HCT116 (cell line): ENCODE data around the gene RNGTT. TPM values are rescaled to one million over a fixed set of nuclear protein-coding genes. Genes with fewer than 3 reads are reported as not detected.
"Not testable (repeated sequence)": the region's sequence is repeated elsewhere in the genome, so short reads cannot be mapped to it uniquely, and the experiment has no call there.

ENCODE experiments used
- ATAC-seq: fragments of 200-7000 bp; cut with Tn5 transposase; 2 replicates; pipeline ENCODE4 v1.9.1; 2020; ENCODE audit warnings: mild to moderate bottlenecking, moderate library complexity
- BruUV-seq: library from RNA; stranded (reverse); fragments of 400-500 nt; replicated peaks from 2 replicates; lab custom pipeline; 2021; lab: Mats Ljungman, UMichigan
- CTCF ChIA-PET: fragments of 300-600 bp; sonication (Branson Sonifier 250); formaldehyde crosslinking; loops from one replicate; lab custom pipeline; 2021; ENCODE audit warnings: antibody characterized with exemption; lab: Charles Lee
- POLR2A ChIA-PET: fragments of 300-600, 350-600 bp; sonication (Branson Sonifier 250); formaldehyde crosslinking; loops from one replicate; lab custom pipeline; 2021; ENCODE audit warnings: antibody characterized with exemption; lab: Charles Lee
- RAD21 ChIA-PET, 2 experiments: fragments of 300-600 bp; sonication (Branson Sonifier 250); formaldehyde crosslinking; loops; one replicate each; lab custom pipeline; 2023; ENCODE audit warnings: low total read pairs in 2 of 2; ENCODE audit not compliant: uncharacterized antibody in 2 of 2, unreplicated experiment in 2 of 2, low non-redundant PET in 1 of 2; lab: Charles Lee
- DNase-seq: peaks from one replicate; pipeline ENCODE4 v3.0.0-alpha.2; 2010; ENCODE audit warnings: low read depth, low spot score
- H2AFZ ChIP-seq: fragments of 200-600 bp; shearing (Covaris generic), sonication (generic); 2 replicates; pipeline ENCODE4 v1.6.1; 2017; ENCODE audit warnings: low read depth, mixed run types, mixed read lengths, antibody characterized with exemption, low read length; ENCODE audit not compliant: poor library complexity, severe bottlenecking
- H3K27ac ChIP-seq: 2 replicates; pipeline ENCODE4 v1.5.1; 2012; ENCODE audit warnings: low read depth, low read length
- H3K27me3 ChIP-seq: fragments of 200-600 bp; sonication (generic); 2 replicates; pipeline ENCODE4 v1.6.1; 2016; ENCODE audit warnings: mixed run types, low read length, mixed read lengths; ENCODE audit not compliant: insufficient read depth
- H3K36me3 ChIP-seq, 2 experiments: fragments of 200-500 bp in 1 of 2; fragments of 200-600 bp in 1 of 2; sonication (Bioruptor generic) in 1 of 2; sonication (generic) in 1 of 2; 2 replicates each; pipeline versions ENCODE4 v1.5.1 to v1.6.1; 2014 to 2016; ENCODE audit warnings: low read length in 2 of 2, inconsistent platforms in 1 of 2, mixed read lengths in 1 of 2, mixed run types in 1 of 2; ENCODE audit not compliant: insufficient read depth in 2 of 2, control insufficient read depth in 1 of 2
- H3K4me1 ChIP-seq, 2 experiments: fragments of 200-600 bp in 1 of 2; sonication (generic) in 1 of 2; 2 replicates each; pipeline versions ENCODE4 v1.5.1 to v1.6.1; 2012 to 2017; ENCODE audit warnings: low read length in 2 of 2, inconsistent platforms in 1 of 2, mild to moderate bottlenecking in 1 of 2, mixed read lengths in 1 of 2, mixed run types in 1 of 2, moderate library complexity in 1 of 2; ENCODE audit not compliant: insufficient read depth in 2 of 2, control insufficient read depth in 1 of 2
- H3K4me2 ChIP-seq: fragments of 200-600 bp; sonication (generic); 2 replicates; pipeline ENCODE4 v1.6.1; 2017; ENCODE audit warnings: mixed run types, low read length, mixed read lengths
- H3K4me3 ChIP-seq, 2 experiments: fragments of 200-600 bp in 1 of 2; sonication (generic) in 1 of 2; replicated peaks in 1 of 2; 2 replicates each; pipeline ENCODE4 v1.5.1; 2011 to 2016; ENCODE audit warnings: low read length in 2 of 2, control low read depth in 1 of 2, low read depth in 1 of 2, mild to moderate bottlenecking in 1 of 2, mixed read lengths in 1 of 2, mixed run types in 1 of 2
- H3K79me2 ChIP-seq: fragments of 200-600 bp; sonication (generic); 2 replicates; pipeline ENCODE4 v1.6.1; 2017; ENCODE audit warnings: mild to moderate bottlenecking, mixed run types, low read length, moderate library complexity, mixed read lengths; ENCODE audit not compliant: insufficient read depth
- H3K9ac ChIP-seq: fragments of 200-600 bp; sonication (generic); 2 replicates; pipeline ENCODE4 v1.6.1; 2016; ENCODE audit warnings: low read length, mixed read lengths
- H3K9me2 ChIP-seq: fragments of 200-600 bp; sonication (generic), shearing (Covaris generic); 2 replicates; pipeline ENCODE4 v1.6.1; 2017; ENCODE audit warnings: mixed run types, mild to moderate bottlenecking, moderate library complexity; ENCODE audit not compliant: insufficient read depth
- H3K9me3 ChIP-seq, 2 experiments: fragments of 200-500 bp in 1 of 2; fragments of 200-600 bp in 1 of 2; sonication (Bioruptor generic) in 1 of 2; sonication (generic) in 1 of 2; 2 replicates each; pipeline ENCODE4 v1.6.1; 2014 to 2017; ENCODE audit warnings: low read length in 2 of 2, mixed read lengths in 2 of 2, inconsistent platforms in 1 of 2, low read depth in 1 of 2, mild to moderate bottlenecking in 1 of 2, mixed run types in 1 of 2, moderate library complexity in 1 of 2; ENCODE audit not compliant: control insufficient read depth in 1 of 2, insufficient read depth in 1 of 2
- H4K20me1 ChIP-seq: fragments of 200-600 bp; sonication (generic), shearing (Covaris generic); 2 replicates; pipeline ENCODE4 v1.6.1; 2017; ENCODE audit warnings: mixed run types, mild to moderate bottlenecking, moderate library complexity; ENCODE audit not compliant: insufficient read depth
- CEBPB ChIP-seq: IDR thresholded peaks from 2 replicates; pipeline ENCODE4 v1.6.1; 2012; ENCODE audit warnings: low read depth
- EGR1 ChIP-seq: IDR thresholded peaks from 2 replicates; pipeline ENCODE4 v1.6.1; 2012; ENCODE audit warnings: low read depth
- ELF1 ChIP-seq: IDR thresholded peaks from 2 replicates; pipeline ENCODE4 v1.6.1; 2012; ENCODE audit warnings: low read depth, borderline replicate concordance
- EZH2 ChIP-seq: fragments of 200-600 bp; sonication (generic); IDR thresholded peaks from 2 replicates; pipeline ENCODE4 v1.6.1; 2017; ENCODE audit warnings: antibody characterized with exemption, mixed run types
- EZH2phosphoT487 ChIP-seq: fragments of 200-600 bp; IDR thresholded peaks from 2 replicates; pipeline ENCODE4 v1.6.1; 2018; ENCODE audit warnings: antibody characterized with exemption, borderline replicate concordance
- FOSL1 ChIP-seq: IDR thresholded peaks from 2 replicates; pipeline ENCODE4 v1.6.1; 2012; ENCODE audit warnings: low read depth
- JUND ChIP-seq: IDR thresholded peaks from 2 replicates; pipeline ENCODE4 v1.6.1; 2012
- POLR2A ChIP-seq: IDR thresholded peaks from 2 replicates; pipeline ENCODE4 v1.7.0; 2011; ENCODE audit warnings: borderline replicate concordance; ENCODE audit not compliant: insufficient read depth, insufficient read length; ENCODE audit errors: extremely low read depth
- POLR2AphosphoS5 ChIP-seq: IDR thresholded peaks from 2 replicates; pipeline ENCODE4 v1.6.1; 2011; ENCODE audit warnings: mild to moderate bottlenecking, low read depth, low read length, moderate library complexity
- RAD21 ChIP-seq: IDR thresholded peaks from 2 replicates; pipeline ENCODE4 v1.6.1; 2012; ENCODE audit warnings: low read depth, mild to moderate bottlenecking
- SP1 ChIP-seq: IDR thresholded peaks from 2 replicates; pipeline ENCODE4 v1.6.1; 2012; ENCODE audit warnings: low read depth
- SRF ChIP-seq: IDR thresholded peaks from 2 replicates; pipeline ENCODE4 v1.6.1; 2012; ENCODE audit warnings: low read depth
- TCF7L2 ChIP-seq: IDR thresholded peaks from 2 replicates; pipeline ENCODE4 v1.7.0; 2011; ENCODE audit warnings: borderline replicate concordance, inconsistent platforms; ENCODE audit not compliant: insufficient read depth, insufficient read length; ENCODE audit errors: extremely low read depth
- YY1 ChIP-seq: IDR thresholded peaks from 2 replicates; pipeline ENCODE4 v1.6.1; 2011; ENCODE audit warnings: low read length, low read depth, moderate library complexity, mild to moderate bottlenecking; ENCODE audit not compliant: insufficient replicate concordance; ENCODE audit errors: extremely low read depth
- ZNF274 ChIP-seq: fragments of 200-500 bp; sonication (Bioruptor generic); IDR thresholded peaks from 2 replicates; pipeline ENCODE4 v1.6.1; 2014; ENCODE audit warnings: mild to moderate bottlenecking, low read depth, low read length, inconsistent platforms
- intact Hi-C: fragments of 100-400 bp; cut with micrococcal nuclease; formaldehyde crosslinking; loops from 2 replicates; pipeline ENCODE4 v1.10.0; 2022
- total RNA-seq: library from RNA; stranded (reverse); gene quantifications from one replicate; pipeline ENCODE4 v1.2.1, GENCODE V29; 2021; ENCODE audit not compliant: unreplicated experiment
- TF ChIP-seq, protein P1 (sequence below): IDR thresholded peaks from 2 replicates; pipeline ENCODE4 v1.6.1; 2012
- TF ChIP-seq, protein P2 (sequence below): IDR thresholded peaks from 2 replicates; pipeline ENCODE4 v1.6.1; 2011; ENCODE audit warnings: mild to moderate bottlenecking, low read length, moderate library complexity; ENCODE audit not compliant: insufficient replicate concordance; ENCODE audit errors: extremely low read depth
- TF ChIP-seq, protein P3 (sequence below): IDR thresholded peaks from 2 replicates; pipeline ENCODE4 v1.6.1; 2012

Gene RNGTT
- total RNA-seq, 1 experiment from 2014 or later = 23.0 TPM

DNA sequence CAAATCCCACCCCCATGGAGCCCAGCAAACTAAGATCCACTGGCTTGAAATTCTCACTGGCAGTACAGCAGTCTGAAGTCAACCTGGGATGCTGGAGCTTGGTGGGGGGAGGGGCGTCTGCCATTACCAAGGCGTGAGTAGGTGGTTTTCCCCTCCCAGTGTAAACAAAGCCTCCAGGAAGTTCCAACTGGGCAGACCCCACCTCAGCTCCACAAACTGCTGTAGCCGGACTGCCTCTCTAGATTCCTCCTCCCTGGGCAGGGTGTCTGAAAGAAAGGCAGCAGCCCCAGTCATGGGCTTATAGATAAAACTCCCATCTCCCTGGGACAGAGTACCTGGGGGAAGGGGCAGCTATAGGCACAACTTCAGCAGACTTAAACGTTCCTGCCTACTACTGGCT is 135.8 kb downstream of the RNGTT start:
- H2AFZ ChIP-seq, H3K4me2 ChIP-seq, intact Hi-C loops, H3K79me2 ChIP-seq, H3K36me3 ChIP-seq, H3K4me3 ChIP-seq, H3K9ac ChIP-seq, RAD21 ChIA-PET, H4K20me1 ChIP-seq, POLR2A ChIA-PET, ATAC-seq, BruUV-seq, CTCF ChIA-PET, H3K27me3 ChIP-seq, H3K9me2 ChIP-seq, H3K9me3 ChIP-seq, DNase-seq, H3K4me1 ChIP-seq, H3K27ac ChIP-seq: not testable (repeated sequence)

DNA sequence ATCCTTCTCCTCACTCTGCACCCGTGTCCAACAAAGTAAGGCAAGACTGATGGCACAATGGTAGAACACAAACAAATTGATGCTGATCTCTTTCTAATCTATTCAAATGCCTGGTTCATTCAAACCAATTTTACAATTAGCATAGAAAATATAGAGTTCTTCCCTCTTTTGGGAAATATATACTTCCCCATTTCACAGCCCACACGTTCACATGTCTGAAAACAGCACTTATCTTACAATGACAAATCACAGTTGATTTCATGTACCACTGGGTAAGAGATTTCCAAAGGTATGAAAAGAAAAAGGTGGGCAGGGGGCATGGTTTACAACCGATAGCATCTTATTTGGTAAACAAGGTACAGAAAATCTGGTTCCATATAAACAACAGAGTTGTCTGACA is 137.6 kb downstream of the RNGTT start:
- Histone ChIP-seq H3K27ac (no peak overlapping the region), H3K79me2 (peaks cover 9% of the 10 kb centered on the region), H3K4me3 (no peak overlapping the region), H3K9me3 (no peaks in the 10 kb centered on the region), H3K27me3 (no peaks in the 10 kb centered on the region), H3K9me2 (no peaks in the 10 kb centered on the region), H3K4me2 (no peak overlapping the region), H3K9ac (no peak overlapping the region), H3K36me3 (no peaks in the 10 kb centered on the region; a peak in 1 of 4 replicates), H4K20me1 (no peaks in the 10 kb centered on the region), H3K4me1 (peaks cover 0 to 6% of the 10 kb centered on the region in 2 experiments; a peak in 2 of 4 replicates), H2AFZ (no peak overlapping the region)
- intact Hi-C loops = no loop called here
- ATAC-seq (no peak), DNase-seq (no peak)
- ChIA-PET POLR2A (no interaction called here), RAD21 (no interaction called here), CTCF (no interaction called here)
- BruUV-seq = no TSS peak
- TF ChIP-seq, protein P1, sequence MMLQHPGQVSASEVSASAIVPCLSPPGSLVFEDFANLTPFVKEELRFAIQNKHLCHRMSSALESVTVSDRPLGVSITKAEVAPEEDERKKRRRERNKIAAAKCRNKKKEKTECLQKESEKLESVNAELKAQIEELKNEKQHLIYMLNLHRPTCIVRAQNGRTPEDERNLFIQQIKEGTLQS = no peak
- TF ChIP-seq SRF = no peak
- TF ChIP-seq ZNF274 = no peak
- no peak for TF ChIP-seq CEBPB
- no peak for TF ChIP-seq RAD21
- TF ChIP-seq POLR2A = no peak
- no peak for TF ChIP-seq FOSL1
- TF ChIP-seq SP1 = no peak
- TF ChIP-seq EGR1 = no peak
- no peak for TF ChIP-seq POLR2AphosphoS5
- TF ChIP-seq, protein P2, sequence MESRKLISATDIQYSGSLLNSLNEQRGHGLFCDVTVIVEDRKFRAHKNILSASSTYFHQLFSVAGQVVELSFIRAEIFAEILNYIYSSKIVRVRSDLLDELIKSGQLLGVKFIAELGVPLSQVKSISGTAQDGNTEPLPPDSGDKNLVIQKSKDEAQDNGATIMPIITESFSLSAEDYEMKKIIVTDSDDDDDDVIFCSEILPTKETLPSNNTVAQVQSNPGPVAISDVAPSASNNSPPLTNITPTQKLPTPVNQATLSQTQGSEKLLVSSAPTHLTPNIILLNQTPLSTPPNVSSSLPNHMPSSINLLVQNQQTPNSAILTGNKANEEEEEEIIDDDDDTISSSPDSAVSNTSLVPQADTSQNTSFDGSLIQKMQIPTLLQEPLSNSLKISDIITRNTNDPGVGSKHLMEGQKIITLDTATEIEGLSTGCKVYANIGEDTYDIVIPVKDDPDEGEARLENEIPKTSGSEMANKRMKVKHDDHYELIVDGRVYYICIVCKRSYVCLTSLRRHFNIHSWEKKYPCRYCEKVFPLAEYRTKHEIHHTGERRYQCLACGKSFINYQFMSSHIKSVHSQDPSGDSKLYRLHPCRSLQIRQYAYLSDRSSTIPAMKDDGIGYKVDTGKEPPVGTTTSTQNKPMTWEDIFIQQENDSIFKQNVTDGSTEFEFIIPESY = no peak
- TF ChIP-seq YY1 = no peak
- no peak for TF ChIP-seq ELF1
- TF ChIP-seq EZH2phosphoT487 = no peak
- TF ChIP-seq JUND = no peak
- TF ChIP-seq EZH2 = no peak
- TF ChIP-seq, protein P3, sequence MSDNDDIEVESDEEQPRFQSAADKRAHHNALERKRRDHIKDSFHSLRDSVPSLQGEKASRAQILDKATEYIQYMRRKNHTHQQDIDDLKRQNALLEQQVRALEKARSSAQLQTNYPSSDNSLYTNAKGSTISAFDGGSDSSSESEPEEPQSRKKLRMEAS = no peak
- no peak for TF ChIP-seq TCF7L2
